Measurements from ENCODE around the gene TRIP13.

TRIP13 gene

GRCh38 chr5:962386-962785 lies 69.7 kb downstream of the TRIP13 start:
- Mint-ChIP-seq H3K4me3 (no peak overlapping the region), H3K4me1 (peaks cover 40% of the 10 kb centered on the region), H3K27ac (no peak overlapping the region), H3K36me3 (ENCODE audit: low read depth) (no peaks in the 10 kb centered on the region), H3K27me3 (ENCODE audit: low read depth) (peaks cover 10% of the 10 kb centered on the region), H3K9me3 (peaks cover 3% of the 10 kb centered on the region)
- TF ChIP-seq CTCF (IDR thresholded peaks at IDR 0.05; ENCODE audit: unreplicated experiment in 3 of 3) = no peak

GRCh38 chr5:962801-963200 lies 70.1 kb downstream of the TRIP13 start:
- Mint-ChIP-seq H3K9me3 (peaks cover 3% of the 10 kb centered on the region), H3K4me1 (peaks cover 36% of the 10 kb centered on the region), H3K27ac (peak overlapping the region in 1 of 3 experiments; percentile 91), H3K4me3 (no peak overlapping the region), H3K27me3 (ENCODE audit: low read depth) (peaks cover 10% of the 10 kb centered on the region), H3K36me3 (ENCODE audit: low read depth) (no peaks in the 10 kb centered on the region)
- no peak for TF ChIP-seq CTCF (IDR thresholded peaks at IDR 0.05; ENCODE audit: unreplicated experiment in 3 of 3)

- H3K4me1 Mint-ChIP-seq = peaks cover 37% of the 10 kb centered on the region
- peaks cover 3% of the 10 kb centered on the region for H3K9me3 Mint-ChIP-seq
- no peak for TF ChIP-seq CTCF (IDR thresholded peaks at IDR 0.05; ENCODE audit: unreplicated experiment in 3 of 3)
- peak overlapping the region; percentile 81 to 96 (median 91) for H3K27ac Mint-ChIP-seq
- no peaks in the 10 kb centered on the region for H3K36me3 Mint-ChIP-seq (ENCODE audit: low read depth)
- peak overlapping the region in 1 of 3 experiments; percentile 21 for H3K4me3 Mint-ChIP-seq
- peaks cover 10% of the 10 kb centered on the region for H3K27me3 Mint-ChIP-seq (ENCODE audit: low read depth)
Measured at GRCh38 chr5:963310-963672, 70.6 kb downstream of the TRIP13 start.

- Mint-ChIP-seq H3K9me3 (peaks cover 3% of the 10 kb centered on the region), H3K36me3 (ENCODE audit: low read depth) (no peaks in the 10 kb centered on the region)
Measured at GRCh38 chr5:963673-964531, 71.2 kb downstream of the TRIP13 start.

GRCh38 chr5:964821-965220 lies 72.1 kb downstream of the TRIP13 start:
- peaks cover 10% of the 10 kb centered on the region for H3K27me3 Mint-ChIP-seq (ENCODE audit: low read depth)
- H3K9me3 Mint-ChIP-seq = peaks cover 3% of the 10 kb centered on the region
- no peaks in the 10 kb centered on the region for H3K36me3 Mint-ChIP-seq (ENCODE audit: low read depth)
- TF ChIP-seq CTCF (IDR thresholded peaks at IDR 0.05; ENCODE audit: unreplicated experiment in 3 of 3) = no peak
- H3K27ac Mint-ChIP-seq = peak overlapping the region in 2 of 3 experiments; percentile 81 to 91
- H3K4me3 Mint-ChIP-seq = no peak overlapping the region
- peaks cover 49% of the 10 kb centered on the region for H3K4me1 Mint-ChIP-seq

More at GRCh38 chr5:963673-964531, 71.2 kb downstream of the TRIP13 start:
- H3K27ac Mint-ChIP-seq = peak overlapping the region; percentile 81 to 96 (median 91)
- no peak for TF ChIP-seq CTCF (IDR thresholded peaks at IDR 0.05; ENCODE audit: unreplicated experiment in 3 of 3)
- peak overlapping the region; percentile 39 to 48 (median 39) for H3K4me3 Mint-ChIP-seq
- peaks cover 10% of the 10 kb centered on the region for H3K27me3 Mint-ChIP-seq (ENCODE audit: low read depth)
- peaks cover 43% of the 10 kb centered on the region for H3K4me1 Mint-ChIP-seq
